ENCODE measurements around the gene MINDY3. TPM values are rescaled to one million over a fixed set of nuclear protein-coding genes. Genes with fewer than 3 reads are reported as not detected.
"Not testable (repeated sequence)": the region's sequence is repeated elsewhere in the genome, so short reads cannot be mapped to it uniquely, and the experiment has no call there.

Gene MINDY3
- total RNA-seq, 1 donor = 43.6 TPM

DNA sequence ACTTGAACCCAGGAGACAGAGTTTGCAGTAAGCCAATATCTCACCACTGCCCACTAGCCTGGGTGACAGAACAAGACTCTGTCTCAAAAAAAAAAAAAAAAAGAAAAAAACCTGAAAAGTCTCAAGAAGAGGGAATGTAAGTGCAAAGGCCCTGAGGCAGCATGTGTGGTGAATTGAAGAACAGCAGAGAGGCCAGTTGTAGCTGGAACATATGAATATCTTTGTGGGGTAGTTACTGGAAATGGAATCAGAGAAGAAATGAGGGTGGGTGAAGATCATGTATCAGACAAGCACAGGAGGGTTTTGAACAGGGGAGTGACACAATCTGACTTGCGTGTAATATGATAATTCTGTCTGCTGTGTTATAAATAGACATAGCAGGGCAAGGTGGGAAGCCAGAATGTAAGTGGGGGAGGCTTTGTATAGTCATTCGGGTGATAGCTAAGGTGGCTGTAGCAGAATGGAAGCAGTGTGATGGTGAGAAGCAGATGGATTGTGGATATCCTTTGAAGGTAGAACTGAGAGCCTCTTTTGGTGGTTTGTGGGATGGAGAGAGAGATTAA is 95.3 kb downstream of the MINDY3 start:
- no peak overlapping the region for H3K4me3 ChIP-seq (ENCODE audit: low read depth, low read length)
- TF ChIP-seq, protein P1, sequence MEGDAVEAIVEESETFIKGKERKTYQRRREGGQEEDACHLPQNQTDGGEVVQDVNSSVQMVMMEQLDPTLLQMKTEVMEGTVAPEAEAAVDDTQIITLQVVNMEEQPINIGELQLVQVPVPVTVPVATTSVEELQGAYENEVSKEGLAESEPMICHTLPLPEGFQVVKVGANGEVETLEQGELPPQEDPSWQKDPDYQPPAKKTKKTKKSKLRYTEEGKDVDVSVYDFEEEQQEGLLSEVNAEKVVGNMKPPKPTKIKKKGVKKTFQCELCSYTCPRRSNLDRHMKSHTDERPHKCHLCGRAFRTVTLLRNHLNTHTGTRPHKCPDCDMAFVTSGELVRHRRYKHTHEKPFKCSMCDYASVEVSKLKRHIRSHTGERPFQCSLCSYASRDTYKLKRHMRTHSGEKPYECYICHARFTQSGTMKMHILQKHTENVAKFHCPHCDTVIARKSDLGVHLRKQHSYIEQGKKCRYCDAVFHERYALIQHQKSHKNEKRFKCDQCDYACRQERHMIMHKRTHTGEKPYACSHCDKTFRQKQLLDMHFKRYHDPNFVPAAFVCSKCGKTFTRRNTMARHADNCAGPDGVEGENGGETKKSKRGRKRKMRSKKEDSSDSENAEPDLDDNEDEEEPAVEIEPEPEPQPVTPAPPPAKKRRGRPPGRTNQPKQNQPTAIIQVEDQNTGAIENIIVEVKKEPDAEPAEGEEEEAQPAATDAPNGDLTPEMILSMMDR (IDR thresholded peaks at IDR 0.05; ENCODE audit: insufficient read depth, low read length) = no peak
- no peak for DNase-seq (ENCODE audit: low read depth)

DNA sequence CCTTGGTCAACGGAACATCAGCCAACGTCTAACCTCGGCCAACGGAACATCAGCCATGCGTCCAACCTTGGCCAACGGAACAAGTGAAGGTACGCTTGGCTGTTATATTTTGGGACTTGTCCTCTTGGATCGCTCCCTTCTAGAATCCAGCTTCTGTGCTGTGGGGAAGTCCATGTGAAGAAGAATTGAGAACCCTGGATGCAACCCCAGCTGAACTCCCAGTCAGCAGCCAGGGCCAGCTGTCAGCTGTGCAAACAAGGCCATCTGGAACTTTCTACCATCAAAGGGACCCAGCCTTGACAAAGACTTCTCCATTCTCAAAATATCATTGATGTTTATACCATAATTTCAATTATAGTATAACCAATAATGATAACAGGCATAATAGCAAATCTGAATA is 97.3 kb downstream of the MINDY3 start:
- DNase-seq (ENCODE audit: low read depth) = no peak
- no peak overlapping the region for H3K4me3 ChIP-seq (ENCODE audit: low read depth, low read length)
- TF ChIP-seq, protein P1 (IDR thresholded peaks at IDR 0.05; ENCODE audit: insufficient read depth, low read length) = no peak

DNA sequence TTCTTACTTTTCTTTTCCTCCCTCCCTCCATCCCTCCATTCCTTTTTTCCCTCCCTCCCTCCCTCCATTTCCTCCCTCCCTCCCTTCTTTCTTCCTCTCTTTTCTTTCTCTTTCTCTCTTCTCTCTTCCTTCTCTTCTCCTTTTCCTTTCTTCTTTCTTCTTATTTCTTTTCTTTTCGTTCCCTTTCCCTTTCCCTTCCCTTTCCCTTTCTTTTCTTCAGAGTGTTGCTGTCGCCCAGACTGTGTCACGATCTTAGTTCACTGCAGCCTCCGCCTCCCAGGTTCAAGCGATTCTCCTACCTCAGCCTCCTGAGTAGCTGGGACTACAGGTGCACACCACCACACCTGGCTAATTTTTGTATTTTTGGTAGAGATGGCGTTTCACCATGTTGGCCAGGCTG is 98.1 kb downstream of the MINDY3 start:
- not testable (repeated sequence) for H3K4me3 ChIP-seq (ENCODE audit: low read depth, low read length); DNase-seq (ENCODE audit: low read depth)

DNA sequence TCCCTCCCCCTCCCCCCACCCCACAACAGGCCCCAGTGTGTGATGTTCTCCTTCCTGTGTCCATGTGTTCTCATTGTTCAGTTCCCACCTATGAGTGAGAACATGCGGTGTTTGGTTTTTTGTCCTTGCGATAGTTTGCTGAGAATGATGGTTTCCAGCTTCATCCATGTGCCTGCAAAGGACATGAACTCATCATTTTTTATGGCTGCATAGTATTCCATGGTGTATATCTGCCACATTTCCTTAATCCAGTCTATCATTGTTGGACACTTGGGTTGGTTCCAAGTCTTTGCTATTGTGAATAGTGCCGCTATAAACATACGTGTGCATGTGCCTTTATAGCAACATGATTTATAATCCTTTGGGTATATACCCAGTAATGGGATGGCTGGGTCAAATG is 99.1 kb downstream of the MINDY3 start:
- H3K4me3 ChIP-seq (ENCODE audit: low read depth, low read length); DNase-seq (ENCODE audit: low read depth): not testable (repeated sequence)

DNA sequence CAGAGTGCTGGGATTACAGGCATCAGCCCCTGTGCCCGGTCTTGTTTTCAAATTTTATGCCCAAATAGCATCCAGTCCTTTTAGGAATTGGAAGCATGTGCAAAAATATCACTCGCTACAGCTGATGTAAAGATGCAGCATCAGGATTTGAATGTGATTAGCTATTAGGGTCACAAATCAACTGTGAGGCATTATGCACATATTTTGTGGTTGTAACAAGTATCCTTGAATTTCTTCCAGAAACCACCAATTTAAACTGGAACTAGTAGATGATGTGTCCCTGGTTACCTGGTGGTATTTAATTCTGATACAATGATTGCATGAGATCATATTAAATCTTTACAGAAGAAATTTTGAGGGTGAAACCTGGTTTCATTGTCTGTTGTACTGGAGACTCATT is 99.6 kb downstream of the MINDY3 start:
- DNase-seq (ENCODE audit: low read depth) = no peak
- TF ChIP-seq, protein P1 (IDR thresholded peaks at IDR 0.05; ENCODE audit: insufficient read depth, low read length) = no peak
- no peak overlapping the region for H3K4me3 ChIP-seq (ENCODE audit: low read depth, low read length)

DNA sequence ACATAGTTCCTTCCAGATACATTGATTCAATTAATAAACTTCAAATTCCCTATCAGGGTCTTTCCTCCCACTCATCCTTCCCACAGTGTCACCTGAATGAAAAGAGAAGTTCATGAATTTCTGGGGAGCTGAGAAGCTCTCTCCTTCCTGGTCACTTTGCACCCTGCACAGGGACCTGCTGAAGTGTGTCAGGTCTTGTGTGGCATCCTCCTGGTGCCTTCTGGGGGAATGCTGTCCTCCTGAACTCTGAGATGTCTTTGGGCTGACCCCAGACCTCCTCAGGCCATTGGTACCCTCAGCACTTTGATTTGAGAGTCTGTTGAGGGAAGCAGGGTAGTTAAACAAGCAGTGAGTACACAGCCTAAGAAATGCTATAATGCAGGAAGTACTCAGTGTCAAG is 101.0 kb downstream of the MINDY3 start:
- TF ChIP-seq, protein P1 (IDR thresholded peaks at IDR 0.05; ENCODE audit: insufficient read depth, low read length) = no peak
- no peak overlapping the region for H3K4me3 ChIP-seq (ENCODE audit: low read depth, low read length)
- DNase-seq (ENCODE audit: low read depth) = no peak

DNA sequence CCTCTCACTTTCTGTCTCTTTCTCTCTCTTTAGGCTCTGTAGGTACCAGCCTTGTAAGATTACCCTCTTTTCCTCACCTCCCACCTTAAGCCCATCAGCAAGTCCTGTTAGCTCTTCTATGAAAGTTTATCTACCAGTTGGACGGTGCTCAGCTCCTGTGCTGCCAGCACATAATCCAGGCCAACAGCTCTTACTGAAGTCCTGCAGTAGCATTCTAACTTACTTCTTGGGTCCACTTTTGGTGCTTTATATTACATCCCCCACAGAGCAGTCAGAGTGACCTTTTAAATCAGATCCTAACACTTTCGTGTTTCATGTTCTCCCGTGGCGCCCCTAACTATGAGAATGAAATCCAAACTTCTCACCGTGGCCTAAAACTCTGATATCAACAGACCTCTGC is 101.7 kb downstream of the MINDY3 start:
- no peak overlapping the region for H3K4me3 ChIP-seq (ENCODE audit: low read depth, low read length)
- TF ChIP-seq, protein P1 (IDR thresholded peaks at IDR 0.05; ENCODE audit: insufficient read depth, low read length) = no peak
- DNase-seq (ENCODE audit: low read depth) = no peak

DNA sequence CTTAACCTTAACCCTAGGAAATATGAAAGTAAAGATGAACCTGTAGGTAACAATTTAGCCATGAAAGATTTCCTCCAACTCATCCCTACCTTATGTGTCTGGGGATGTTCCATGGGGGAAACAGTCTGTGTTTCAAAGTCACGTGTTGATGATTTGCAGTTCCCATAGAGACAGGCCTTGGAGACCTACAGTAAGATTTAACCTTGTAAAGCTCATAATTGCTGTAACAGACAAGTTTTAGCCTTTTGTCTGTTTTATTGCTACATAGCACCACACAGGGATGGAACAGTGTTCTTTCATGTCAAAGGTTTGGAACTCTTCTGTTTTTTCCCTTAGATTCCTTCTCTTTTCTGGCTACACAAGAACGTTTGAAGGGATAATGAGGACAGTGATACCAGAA is 105.4 kb downstream of the MINDY3 start:
- DNase-seq (ENCODE audit: low read depth) = no peak
- TF ChIP-seq, protein P1 (IDR thresholded peaks at IDR 0.05; ENCODE audit: insufficient read depth, low read length) = no peak
- H3K4me3 ChIP-seq (ENCODE audit: low read depth, low read length) = no peak overlapping the region
